Keratinocyte (primary cell): ENCODE data around the gene NLGN1.

Experiments
- CTCF ChIP-seq, 3 experiments: IDR thresholded peaks in 1 of 3; conservative IDR thresholded peaks in 1 of 3; optimal IDR thresholded peaks in 1 of 3; 2 replicates in 2 of 3; 3 replicates in 1 of 3; pipeline versions ENCODE3 to v1.5.1; 2011; ENCODE audit warnings: low read length in 3 of 3, mild to moderate bottlenecking in 3 of 3, moderate library complexity in 2 of 3, control low read depth in 1 of 3, inconsistent platforms in 1 of 3; ENCODE audit not compliant: insufficient read depth in 2 of 3; ENCODE audit errors: extremely low read depth in 1 of 3
- EZH2 ChIP-seq: IDR thresholded peaks from one replicate; pipeline ENCODE4 v1.6.1; 2012; ENCODE audit warnings: inconsistent platforms, mild to moderate bottlenecking, low read length, moderate library complexity

DNA sequence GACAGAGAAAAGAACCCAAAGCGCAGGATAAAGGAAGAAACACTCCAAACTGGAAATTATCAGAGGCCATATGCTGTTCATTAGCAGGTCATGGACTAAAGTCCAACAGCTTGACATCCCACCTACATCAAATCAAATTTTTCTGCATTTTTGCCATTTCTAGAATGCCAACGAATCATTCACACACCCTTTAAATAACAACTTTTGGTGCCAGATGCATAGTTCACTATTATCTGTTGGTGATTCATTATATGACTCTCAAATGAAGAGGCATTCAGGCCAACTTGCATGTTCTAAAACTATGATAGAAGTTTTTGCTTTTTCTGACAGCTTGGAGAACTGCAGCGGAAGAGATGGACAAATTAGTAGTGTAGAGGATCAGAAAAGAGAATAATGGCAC, 931.8 kb downstream of the NLGN1 start:
- no peak for TF ChIP-seq CTCF (optimal IDR thresholded peaks at IDR 0.05 in 1 of 3, IDR thresholded peaks at IDR 0.05 in 1 of 3, conservative IDR thresholded peaks at IDR 0.05 in 1 of 3; ENCODE audit: extremely low read depth in 1 of 3, insufficient read depth in 2 of 3, low read length in 3 of 3)
- no peak for TF ChIP-seq EZH2
